DMS153 treated with DMSO at 0.1 percent for 48 hours (cell line): ENCODE data around the gene KLF13.

Experiments
- DNase-seq: peaks from one replicate; lab custom pipeline; 2025; ENCODE audit not compliant: unreplicated experiment; lab: John Stamatoyannopoulos, UW

Gene KLF13

GRCh38 chr15:31314380-31314779 lies 12.3 kb upstream of the KLF13 start:
- no peak for DNase-seq

- no peak for DNase-seq
Observed at GRCh38 chr15:31316135-31316795, 10.4 kb upstream of the KLF13 start.

- no peak for DNase-seq
Observed at GRCh38 chr15:31317017-31317416, 9.6 kb upstream of the KLF13 start.

- no peak for DNase-seq
Observed at GRCh38 chr15:31317421-31318327, 9.0 kb upstream of the KLF13 start.

GRCh38 chr15:31318429-31318828 lies 8.2 kb upstream of the KLF13 start:
- DNase-seq: no peak

- no peak for DNase-seq
Observed at GRCh38 chr15:31320022-31320421, 6.6 kb upstream of the KLF13 start.

- no peak for DNase-seq
Observed at GRCh38 chr15:31321418-31321817, 5.2 kb upstream of the KLF13 start.

- DNase-seq: no peak
Observed at GRCh38 chr15:31322504-31322903, 4.1 kb upstream of the KLF13 start.

GRCh38 chr15:31323627-31324026 lies 3.0 kb upstream of the KLF13 start:
- DNase-seq: no peak

GRCh38 chr15:31324186-31324585 lies 2.4 kb upstream of the KLF13 start:
- DNase-seq: no peak

- DNase-seq: no peak
Observed at GRCh38 chr15:31324806-31325594, 1.6 kb upstream of the KLF13 start.

- no peak for DNase-seq
Observed at GRCh38 chr15:31325595-31326155, 960 bp upstream of the KLF13 start.

GRCh38 chr15:31326875-31327668 lies 437 bp downstream of the KLF13 start:
- no peak for DNase-seq

GRCh38 chr15:31327669-31328427 lies 1.2 kb downstream of the KLF13 start:
- DNase-seq: no peak

- no peak for DNase-seq
Observed at GRCh38 chr15:31328428-31328968, 1.9 kb downstream of the KLF13 start.

- no peak for DNase-seq
Observed at GRCh38 chr15:31328969-31329639, 2.5 kb downstream of the KLF13 start.

GRCh38 chr15:31329640-31330010 lies 3.0 kb downstream of the KLF13 start:
- DNase-seq: no peak

- DNase-seq: no peak
Observed at GRCh38 chr15:31330111-31330785, 3.6 kb downstream of the KLF13 start.
